NCI-H774 (cell line): ENCODE measurements around the gene NIT2.
"Not testable (repeated sequence)": the region's sequence is repeated elsewhere in the genome, so short reads cannot be mapped to it uniquely, and the experiment has no call there.

Source experiments
- DNase-seq: peaks from one replicate; lab custom pipeline; 2025; lab: John Stamatoyannopoulos, UW

The NIT2 gene

DNA sequence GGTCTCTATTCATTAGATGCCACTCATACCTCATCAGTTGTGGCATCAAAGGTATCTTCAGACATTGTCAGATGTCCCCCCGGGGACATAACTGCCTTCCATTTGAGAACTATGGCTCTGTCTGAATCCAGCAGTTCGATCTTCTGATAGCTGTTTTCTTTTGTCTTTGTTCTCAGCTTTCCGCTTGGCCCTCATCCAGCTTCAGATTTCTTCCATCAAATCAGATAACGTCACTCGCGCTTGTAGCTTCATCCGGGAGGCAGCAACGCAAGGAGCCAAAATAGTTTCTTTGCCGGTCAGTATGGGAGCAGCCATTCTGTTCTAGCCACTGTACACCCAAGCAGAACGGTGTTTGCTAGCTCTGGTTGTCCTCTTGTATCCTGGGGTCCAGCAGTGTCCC is 4.4 kb downstream of the NIT2 start:
- DNase-seq: no peak

DNA sequence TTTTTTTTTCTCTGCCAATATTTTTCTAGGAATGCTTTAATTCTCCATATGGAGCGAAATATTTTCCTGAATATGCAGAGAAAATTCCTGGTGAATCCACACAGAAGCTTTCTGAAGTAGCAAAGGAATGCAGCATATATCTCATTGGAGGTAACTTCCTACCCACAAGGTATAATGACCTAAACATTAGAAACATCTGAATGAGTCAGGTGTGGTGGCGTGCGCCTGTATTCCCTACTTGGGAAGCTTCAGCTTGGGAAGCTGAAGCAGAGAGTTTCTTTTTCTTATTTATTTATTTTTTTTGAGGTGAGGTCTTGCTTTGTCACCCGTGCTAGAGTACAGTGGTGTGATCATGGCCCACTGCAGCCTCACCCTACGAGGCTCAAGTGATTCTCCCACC is 5.2 kb downstream of the NIT2 start:
- no peak for DNase-seq

DNA sequence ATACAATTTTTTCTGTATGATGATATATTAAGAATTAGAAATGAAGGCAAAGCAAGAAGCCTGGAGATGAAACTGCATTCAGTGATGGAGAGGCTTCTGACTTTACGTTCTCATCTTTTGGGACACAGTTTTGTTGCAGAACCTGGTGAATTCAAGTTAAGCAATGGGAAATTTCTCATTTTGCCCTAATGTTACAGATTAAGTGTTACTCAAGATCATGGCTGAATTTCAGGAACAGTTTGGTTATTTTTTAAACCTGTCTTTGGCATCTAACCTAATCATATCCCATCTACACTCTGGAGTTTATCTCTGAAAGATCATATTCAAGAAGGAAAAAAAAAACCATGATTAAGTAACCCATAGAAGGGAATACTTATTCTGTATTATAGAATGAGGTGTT is 6.0 kb downstream of the NIT2 start:
- DNase-seq: no peak

DNA sequence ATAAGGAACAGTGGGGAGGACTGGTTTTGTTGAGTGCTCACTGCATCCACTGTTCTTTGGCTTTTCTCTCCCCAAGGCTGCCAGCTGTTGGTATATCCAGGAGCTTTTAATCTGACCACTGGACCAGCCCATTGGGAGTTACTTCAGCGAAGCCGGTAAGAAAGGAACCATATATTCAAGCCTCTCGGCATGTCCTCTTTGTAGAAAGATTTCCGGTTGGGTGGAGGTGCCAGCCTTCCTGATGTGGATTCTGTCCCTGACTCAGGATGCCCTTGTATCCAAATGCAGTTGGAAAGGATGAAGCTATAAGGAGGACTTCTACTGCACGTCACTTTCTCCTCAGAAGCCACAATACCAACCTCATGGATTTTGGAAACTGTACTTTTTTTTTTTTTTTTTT is 14.2 kb downstream of the NIT2 start:
- no peak for DNase-seq

DNA sequence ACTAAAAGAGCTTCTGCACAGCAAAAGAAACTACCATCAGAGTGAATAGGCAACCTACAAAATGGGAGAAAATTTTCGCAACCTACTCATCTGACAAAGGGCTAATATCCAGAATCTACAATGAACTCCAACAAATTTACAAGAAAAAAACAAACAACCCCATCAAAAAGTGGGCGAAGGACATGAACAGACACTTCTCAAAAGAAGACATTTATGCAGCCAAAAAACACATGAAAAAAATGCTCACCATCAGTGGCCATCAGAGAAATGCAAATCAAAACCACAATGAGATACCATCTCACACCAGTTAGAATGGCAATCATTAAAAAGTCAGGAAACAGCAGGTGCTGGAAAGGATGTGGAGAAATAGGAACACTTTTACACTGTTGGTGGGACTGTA is 17.2 kb downstream of the NIT2 start:
- DNase-seq: not testable (repeated sequence)

DNA sequence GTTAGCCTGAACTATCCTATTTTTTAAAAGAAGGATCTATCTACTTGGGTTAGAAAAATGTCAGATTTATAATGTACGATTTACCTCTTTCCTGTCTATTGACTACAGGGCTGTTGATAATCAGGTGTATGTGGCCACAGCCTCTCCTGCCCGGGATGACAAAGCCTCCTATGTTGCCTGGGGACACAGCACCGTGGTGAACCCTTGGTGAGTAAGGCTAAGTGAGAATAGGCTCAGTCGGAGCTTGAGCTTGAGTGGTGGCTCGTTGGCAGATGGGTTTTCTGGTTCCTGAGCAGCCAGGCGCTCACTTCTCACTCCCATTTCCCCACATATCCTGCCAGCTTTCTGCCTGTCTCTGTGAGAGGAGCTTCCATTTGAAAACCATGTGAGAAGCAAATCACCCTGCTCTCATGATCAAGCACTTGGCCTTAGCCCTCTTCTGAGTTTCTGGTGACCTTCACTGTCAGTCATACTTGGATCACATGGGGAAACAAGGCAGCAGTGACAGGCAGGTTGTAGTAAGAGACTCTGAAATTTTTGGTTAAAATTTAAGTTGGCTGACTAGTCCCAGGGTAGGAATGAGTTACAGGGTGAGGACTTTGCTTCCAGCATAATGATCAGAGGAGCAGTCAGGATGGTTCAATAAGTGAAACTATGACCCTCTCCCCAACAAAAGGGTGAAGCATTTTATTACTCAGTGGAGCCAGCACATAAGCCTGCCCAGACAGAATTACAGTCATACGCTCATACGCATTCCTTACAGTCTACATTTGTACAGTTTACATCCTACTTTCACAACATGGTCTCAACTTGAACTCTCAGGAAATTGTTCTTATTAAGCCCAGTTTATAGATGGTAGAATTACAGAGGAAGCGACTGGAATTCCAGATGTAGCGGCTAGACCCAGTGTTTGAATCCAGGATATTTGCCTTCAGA is 18.0 kb downstream of the NIT2 start:
- no peak for DNase-seq

DNA sequence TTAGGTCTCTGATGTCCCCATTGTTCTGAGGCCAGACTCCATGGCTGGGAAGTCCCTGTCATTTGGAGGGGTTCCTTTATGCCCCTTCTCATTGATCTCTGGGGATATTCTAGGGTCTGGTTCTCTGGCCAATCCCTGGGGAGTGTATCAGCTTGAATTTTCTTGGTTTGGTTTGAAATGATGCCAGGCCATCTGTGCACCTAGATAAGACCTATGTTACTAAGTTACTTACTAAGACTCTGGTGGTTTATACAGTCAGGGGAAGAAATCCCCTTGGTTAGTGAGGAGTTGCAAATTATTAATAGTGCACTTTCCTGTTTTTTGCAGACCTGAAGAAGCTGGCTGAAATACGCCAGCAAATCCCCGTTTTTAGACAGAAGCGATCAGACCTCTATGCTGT is 20.3 kb downstream of the NIT2 start:
- DNase-seq: no peak

DNA sequence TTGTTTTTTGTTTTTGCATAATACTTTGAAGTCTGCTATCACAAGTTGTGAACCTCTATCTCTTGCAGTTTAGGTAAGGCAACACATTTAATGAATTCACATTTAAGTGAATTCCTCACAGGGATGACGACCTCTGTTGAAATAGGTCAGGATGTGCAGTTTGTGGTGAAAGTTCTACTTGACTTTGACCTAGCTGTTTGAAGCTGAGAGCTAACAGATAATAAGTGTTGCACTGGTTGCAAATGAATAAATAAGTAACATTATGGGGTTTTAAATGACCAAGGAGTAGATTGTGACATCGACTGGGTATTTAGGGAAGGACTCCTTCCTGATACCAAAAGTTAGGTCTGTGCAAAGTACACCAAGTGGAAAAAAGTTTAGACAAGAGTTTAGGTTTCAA is 23.9 kb downstream of the NIT2 start:
- DNase-seq: no peak

DNA sequence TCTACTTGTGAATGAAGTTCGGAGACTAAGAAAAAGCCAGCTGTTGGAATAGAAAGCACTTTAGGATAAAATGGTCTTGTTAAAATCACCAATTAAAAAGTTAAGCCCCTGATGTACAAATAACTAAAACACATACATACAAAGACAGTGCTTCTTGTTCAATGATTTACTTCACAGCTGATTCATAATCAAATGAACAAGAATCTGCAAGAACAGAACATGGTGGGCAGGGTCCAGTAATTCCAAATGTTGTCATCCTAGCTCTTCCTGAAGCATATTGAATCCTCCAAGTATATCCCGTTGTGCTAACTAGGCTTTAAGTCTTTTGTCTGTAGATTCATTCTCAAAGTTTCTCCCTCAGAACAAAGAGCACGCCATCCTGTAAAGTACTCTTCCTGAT is 24.5 kb downstream of the NIT2 start:
- DNase-seq: no peak

DNA sequence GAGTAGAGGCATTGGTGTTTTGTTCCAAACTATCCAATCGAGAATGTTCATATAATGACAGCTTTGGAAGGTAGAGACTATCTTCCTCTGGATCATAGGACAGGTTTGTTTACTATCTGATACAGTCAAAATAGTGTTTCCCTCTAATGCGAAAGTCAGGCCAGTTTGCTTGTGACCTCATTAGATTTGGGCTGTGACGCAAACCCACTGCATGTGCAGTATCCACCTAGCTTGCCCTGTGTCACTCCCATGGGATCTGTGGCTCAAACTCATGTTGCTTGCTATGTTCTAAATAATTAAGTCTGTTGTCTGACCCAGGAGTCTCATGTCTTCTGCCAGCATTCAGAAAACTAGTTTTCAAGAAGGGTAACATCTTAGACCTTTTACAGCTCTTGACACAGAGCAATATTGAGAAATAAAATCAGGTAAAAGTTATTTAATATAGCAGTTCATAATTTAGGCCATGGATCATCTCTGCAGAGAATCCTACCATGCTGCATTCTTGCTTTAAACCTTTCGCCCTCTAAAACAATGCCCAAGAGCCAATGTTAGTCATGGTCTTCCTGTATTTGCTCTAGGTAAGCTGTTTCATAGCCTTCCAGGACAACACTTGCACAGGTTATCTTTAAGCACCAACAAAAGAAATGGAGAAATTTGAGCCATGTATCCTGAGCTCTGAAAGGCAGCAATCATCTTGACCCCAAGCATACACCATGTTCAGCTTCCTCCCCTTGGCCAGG is 26.4 kb downstream of the NIT2 start:
- DNase-seq: no peak

DNA sequence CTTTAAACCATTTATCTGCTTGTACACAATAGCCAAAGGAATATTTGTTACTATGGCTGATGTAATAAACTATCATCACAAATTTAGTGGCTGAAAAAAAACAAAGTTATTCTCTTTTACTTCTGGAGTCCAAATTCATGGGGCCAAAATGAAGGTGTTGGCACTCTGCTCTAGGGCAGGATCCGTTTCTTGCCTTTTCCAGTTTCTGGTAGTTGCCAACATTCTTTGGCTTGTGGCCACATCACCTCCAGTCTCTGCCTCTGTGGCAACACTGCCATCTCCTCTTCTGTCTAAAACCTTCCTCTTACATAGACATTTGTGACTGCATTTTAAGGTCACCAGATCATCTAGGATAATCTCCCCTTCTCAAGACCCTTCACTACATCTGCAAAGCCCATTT is 27.3 kb downstream of the NIT2 start:
- no peak for DNase-seq

DNA sequence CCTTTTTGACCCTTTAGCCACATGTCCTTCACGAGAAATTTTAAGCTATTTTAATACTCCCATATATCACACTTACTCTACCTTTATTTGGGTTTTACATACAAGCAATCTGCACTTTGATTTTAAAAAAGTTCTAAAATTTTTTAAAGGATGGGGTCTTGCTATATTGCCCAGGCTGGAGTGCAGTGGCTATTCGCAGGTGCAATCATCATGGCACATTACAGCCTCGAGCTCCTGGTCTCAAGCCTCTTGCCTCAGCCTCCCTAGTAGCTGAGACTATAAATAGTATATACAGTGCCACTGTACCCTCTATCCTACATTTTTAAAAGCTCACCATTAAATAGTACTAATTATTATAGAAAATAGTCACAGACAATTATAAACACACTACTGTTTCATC is 29.9 kb downstream of the NIT2 start:
- DNase-seq: no peak

DNA sequence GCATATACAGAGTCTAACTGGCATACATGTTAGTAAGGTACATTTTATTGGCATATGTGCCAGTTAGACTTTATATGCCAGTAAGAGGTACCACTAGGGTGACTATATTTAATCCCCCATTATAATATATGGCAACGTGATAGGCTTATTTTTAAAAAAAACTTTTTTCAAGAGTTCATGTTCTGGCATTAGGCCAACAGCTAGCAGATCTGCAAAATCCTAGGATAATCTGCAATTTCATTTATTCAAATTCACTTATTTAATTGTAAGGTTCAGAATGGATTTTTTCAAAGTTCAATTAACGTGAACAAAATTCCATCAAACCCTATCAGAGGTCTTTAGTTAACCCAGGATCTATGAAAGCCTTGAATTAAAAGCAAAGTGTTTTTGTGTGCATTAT is 31.9 kb downstream of the NIT2 start:
- DNase-seq: no peak

DNA sequence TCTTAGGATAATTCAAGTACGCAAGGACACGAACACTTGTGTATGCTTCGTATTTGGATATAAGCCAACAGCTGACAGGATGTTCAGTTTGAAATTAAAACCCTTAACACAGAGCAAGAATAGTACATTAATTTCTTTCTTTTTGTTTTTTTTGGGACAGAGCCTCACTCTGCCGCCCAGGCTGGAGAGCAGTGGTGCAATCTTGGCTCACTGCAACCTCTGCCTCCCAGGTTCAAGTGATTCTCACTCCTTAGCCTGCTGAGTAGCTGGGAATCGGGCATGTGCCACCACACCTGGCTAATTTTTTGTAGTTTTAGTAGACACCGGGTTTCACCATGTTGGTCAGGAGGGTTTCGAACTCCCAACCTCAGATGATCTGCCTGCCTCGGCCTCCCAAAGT is 33.9 kb downstream of the NIT2 start:
- no peak for DNase-seq

DNA sequence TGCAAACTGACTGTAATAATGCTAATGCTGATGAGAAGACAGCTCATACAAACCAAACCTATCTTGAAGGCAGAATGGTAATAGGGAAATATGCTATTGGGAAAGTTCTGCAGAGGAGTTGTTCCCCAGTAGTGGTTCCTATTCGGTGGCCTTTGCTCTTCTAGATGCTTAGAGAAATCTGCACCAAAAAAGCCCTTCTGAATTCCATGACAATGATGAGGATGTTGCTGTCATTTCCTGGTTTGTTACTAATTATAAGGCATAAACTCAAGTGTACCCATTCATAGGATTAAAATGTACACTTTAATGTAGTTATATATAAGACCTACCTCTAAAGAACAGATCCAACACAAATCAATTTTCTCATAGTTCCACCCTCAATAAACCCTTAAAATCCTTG is 36.2 kb downstream of the NIT2 start:
- DNase-seq: no peak

DNA sequence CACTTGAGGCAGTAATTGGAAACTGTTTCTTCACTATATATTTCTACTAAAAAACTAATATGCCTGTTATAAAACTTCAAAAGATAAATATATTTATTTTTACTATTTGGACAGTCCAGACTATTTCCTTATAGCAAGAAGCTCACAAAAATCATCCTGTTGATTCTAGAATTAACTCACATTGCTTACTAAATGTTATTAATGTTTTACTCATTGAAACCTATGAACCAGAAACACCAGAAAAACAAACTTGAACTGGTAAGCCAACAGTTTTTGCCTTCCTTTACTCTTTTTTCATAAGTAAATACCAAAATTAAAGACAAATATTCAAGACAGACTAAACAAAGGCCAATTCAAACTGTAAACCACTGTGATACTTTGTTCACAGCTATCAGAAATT is 40.0 kb downstream of the NIT2 start:
- no peak for DNase-seq

DNA sequence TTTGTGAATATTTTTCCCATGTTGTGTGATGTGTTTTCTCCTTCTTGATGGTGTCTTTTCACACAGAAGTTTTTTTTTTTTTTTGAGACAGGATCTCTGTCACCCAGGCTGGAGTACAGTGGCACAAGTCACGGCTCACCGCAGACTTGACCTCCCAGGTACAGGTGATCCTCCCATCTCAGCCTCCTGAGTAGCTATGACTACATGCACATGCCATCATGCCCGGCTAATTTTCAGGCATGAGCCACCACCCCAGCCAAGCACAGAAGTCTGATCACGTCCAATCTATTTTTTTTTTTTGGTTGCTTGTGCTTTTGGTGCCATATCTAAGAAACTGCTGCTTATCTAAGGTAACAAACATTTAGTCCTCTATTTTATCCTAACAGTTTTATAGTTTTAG is 41.7 kb downstream of the NIT2 start:
- no peak for DNase-seq

DNA sequence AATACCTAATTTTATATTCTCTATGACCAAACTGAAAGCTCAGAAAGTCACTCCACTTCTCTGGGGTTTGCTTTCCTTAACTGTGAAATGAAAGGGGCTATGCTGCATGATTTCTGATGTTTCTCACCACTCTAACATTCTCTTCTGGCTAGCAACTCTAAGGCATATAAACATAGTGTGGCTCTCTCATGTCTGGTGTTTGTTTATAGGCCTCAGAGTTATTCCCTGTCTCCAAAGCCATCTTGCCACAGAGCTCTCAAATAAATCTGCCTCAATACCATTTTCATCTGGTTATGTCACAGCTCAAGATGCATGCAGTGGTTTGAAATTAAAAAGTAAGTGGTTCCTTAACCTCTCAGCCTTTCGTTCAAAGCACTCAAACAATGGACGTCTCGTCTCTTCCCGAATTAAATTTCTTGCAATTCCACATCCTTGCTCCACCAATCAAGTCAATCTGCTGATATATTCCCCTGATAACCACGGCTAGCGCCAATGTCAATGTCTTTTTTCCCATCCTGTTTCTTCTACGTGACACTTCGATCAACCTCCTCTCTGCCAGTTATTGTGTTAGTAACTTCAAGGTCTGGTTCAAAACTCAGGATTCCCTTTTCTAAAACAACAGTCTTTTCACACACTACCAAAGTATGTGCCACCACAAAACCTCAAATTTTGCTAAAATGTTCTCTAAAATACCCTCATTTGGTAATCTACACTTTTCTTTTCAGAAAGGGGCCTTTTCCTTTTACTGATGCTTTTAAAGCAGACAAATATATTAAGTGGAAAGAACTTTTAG is 50.4 kb downstream of the NIT2 start:
- no peak for DNase-seq

DNA sequence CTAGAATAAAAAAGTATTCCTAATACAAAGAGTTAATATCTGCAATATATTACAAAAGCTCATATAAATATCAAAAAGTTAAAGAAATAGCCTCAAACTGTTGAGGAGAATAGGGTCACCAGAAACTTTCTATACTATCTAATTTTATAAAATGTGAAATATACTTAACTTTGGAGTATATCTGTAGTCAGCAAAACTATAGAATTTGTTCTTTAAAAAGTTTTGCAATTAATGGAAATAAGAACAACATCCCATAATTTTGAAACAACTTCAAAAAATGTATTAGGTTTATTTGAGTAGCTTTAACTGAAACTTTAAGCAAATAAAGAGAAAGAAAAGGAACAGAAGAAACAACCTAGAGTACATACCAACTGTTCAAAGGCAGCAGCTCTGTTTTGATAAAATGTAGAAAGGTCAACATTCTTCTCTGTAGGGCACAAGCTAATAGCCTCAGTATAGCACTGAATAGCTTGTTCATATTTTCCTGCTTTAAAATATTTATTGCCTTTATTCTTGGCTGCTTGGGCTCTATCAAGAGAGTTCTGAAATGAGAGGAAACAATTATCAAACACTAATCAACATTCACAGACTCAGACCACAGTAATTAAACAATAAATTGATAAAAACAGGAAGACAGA is 52.0 kb downstream of the NIT2 start:
- no peak for DNase-seq

DNA sequence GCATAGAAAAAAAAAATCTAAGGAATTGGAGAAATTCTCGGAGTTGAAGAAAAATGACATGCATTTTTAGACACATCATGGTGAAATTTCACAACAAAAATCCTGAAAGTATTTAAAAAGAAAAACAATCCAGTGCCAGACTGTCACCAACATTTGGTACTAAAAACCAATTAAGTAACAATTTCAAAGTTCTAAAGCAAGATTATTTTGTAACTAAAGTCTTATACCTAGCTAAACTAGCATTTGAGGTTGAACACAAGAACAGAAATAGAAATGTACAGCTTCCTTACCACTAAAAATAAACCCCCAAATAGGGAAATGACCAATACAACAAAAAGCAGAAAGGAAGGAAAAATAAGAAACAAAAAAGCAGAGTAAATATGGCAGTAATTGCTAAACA is 54.5 kb downstream of the NIT2 start:
- no peak for DNase-seq

DNA sequence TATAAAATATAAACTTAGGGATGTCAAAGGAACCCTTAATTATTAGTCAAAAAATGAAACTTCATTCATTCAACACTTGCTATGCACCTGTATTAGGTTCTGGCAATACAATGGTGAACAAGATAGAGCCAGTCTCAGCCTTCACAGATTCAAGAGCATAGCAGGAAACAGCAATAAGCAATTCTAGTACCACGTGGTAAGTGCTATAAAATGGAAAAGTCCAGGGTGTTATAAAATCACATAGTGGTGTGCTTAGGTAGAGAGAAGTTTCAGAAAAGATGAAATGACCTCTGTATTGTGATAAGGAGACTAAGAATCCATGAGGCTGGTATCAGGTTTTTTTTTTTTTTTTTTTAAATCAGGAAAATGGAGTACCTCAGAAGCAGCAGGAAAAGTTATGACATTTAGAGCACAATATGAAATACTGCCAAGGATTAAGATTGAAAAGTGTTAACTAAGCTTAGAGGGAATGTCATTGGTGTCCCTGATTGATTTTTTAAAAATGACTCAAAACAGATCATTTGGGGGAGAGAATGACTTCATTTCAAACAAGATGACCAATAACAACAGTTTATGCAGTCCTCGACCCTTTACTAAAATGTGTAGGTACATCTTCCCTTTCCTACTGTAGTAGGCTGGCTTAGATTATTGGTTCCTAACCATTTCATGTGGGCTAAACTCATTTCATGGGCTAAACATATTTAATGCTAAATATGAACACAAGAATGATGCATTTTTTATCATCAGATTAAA is 61.3 kb downstream of the NIT2 start:
- no peak for DNase-seq
